Kidney capillary endothelial cell (primary cell): ENCODE measurements around the gene SVEP1.

Experiments used
- DNase-seq: peaks from one replicate; pipeline ENCODE4 v3.0.0-alpha.2; 2018; ENCODE audit warnings: low spot score

SVEP1 gene

DNA sequence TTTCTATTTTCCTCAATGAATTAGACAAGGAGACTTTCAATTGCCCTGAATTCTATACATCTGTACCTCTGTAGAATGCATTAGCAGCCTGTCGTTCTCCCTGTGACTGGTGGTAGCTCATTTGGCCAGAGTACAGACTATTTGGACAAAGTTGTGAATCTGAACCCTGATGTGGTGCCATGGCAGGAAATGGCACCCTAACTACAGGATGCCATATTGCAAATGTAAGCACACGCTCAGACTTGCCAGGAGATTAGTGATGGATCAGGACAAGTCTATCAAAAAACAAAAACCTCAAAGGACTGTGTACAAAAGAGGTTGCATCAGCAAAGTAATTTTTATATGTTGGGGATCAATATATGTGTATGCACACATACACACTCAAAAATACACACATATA is 58.3 kb downstream of the SVEP1 start:
- no peak for DNase-seq

GRCh38 chr9:110520120-110520701 is 59.3 kb downstream of the SVEP1 start:
- DNase-seq = no peak

DNA sequence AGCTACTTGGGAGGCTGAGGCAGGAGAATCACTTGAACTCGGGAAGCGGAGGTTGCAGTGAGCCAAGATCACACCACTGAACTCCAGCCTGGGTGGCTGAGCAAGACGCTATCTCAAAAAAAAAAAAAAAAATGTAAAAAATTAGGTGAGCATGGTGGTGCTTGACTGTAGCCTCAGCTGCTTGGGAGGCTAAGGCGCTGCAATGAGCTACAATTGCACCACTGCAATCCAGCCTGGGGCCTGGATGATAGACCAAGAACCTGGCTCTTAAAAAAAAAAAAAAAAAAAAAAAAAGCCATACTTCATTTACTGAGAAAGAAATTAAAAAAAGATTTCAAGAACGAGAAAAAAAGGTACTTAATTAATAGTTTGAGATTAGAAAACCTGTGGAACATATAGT is 62.1 kb downstream of the SVEP1 start:
- no peak for DNase-seq

DNA sequence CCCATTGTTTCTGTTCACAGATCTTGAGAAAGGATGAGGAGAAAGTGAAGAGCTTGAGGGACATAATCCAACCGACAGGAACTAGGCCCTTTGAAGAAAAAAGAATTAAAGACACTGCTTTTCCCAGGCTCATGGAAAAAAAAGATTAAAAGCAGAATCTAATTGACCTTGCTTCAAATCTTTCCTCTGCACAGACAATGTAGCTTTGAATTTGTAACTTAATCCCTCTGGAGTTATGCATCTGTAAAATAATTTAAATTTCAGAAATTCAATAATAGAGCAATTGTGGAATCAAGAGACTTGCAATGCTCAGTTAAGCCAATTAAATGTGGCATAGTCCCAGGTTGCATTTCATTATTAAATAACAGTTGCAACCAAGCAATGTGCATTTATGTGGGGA is 64.6 kb downstream of the SVEP1 start:
- no peak for DNase-seq

DNA sequence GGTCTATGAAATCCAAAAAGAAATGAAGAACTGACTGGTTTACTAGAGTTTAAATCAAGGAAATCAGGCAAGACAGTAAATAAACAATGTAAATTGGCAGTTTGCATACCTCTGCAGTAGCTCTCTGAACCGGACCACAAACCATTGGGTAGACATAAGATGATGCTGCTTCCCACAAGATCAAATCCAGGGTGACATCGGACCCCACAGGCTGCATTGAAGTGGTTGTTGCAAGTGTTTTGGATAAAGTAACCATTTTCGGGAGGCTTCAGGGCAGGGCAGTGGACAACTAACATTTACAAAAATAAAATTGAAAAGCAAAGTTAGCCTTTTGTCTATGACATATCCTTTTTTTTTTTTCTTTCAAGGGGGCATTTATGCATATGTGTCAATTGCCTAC is 66.7 kb downstream of the SVEP1 start:
- DNase-seq = no peak

- DNase-seq = no peak
Observed at GRCh38 chr9:110509792-110510191, 69.7 kb downstream of the SVEP1 start.

GRCh38 chr9:110502842-110503241 is 76.7 kb downstream of the SVEP1 start:
- no peak for DNase-seq

- DNase-seq = no peak
Observed at GRCh38 chr9:110499608-110500007, 79.9 kb downstream of the SVEP1 start.

DNA sequence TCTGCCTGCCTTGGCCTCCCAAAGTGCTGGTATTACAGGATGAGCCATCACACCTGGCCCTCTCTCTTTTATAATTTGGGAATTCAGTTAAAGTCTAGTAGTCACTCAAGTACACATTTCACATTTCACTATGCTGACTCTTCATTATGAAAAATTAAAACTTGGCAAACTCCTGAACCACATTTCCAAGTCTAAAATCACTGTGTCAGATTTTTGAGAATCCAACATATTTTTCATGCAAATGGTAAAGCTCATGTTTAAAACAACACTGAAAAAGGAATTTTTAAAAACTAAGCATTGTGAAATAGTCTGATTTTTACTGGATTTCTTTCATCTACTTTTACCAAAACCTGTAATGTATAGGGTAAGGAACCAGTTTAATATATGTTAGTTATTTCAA is 92.3 kb downstream of the SVEP1 start:
- DNase-seq = no peak

- DNase-seq = no peak
Observed at GRCh38 chr9:110486218-110486617, 93.3 kb downstream of the SVEP1 start.

- no peak for DNase-seq
Observed at GRCh38 chr9:110479481-110479880, 100.1 kb downstream of the SVEP1 start.

DNA sequence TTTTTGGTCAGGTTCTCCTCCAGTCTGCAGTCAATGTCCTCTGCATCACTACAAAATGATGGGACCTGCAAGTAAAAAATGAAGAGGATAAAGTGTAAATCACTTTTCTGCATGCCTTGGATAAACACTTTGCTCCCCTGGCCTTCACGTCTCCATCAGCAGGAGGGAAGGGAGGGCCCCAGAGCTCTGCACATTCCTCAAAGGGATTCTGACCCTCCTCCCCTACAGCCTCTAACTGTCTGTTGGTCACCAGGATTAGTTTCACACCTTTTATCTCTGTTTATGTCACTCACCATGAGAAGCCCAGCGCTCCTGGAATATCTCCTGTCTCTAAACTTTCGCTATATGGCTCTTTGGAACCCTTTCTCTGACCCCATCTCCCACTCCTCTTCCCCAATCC is 103.3 kb downstream of the SVEP1 start:
- DNase-seq = no peak

DNA sequence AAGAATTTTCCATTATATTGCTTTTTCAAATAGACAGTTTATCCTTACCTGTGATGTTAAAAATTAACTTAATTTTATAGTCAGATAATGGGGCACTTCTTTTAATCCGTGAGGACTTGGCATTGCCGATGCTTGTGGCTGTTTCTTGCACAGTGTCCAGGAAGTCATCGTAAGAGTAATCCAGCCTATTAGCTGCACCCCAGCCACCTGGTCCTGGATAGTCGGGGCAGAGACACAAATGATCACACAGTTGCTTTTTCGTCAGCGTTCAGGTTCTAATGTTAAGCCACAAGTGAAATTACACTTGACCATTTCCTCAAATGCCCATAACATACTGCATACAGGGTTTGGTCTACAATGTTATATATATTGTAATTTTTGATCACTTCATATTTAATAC is 107.4 kb downstream of the SVEP1 start:
- no peak for DNase-seq

DNA sequence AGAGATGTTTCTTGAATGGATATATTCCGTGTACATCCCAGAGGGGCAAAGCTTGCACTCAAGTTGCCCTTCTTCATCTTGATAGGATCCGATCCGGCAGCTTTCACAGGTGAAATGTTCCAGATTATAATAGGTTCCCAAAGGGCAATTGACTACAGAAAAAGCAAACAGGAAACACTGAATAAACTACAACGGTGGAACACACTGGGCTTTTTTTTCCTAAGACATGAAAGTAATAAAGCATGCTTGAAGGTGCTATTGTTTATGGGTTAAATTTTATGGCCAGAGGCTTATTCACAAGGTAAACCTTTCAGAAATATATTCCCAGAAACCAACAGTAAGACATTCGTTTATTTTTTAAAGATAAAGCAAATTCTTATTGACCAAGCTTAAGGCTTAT is 110.6 kb downstream of the SVEP1 start:
- DNase-seq = no peak

- no peak for DNase-seq
Observed at GRCh38 chr9:110465190-110465589, 114.4 kb downstream of the SVEP1 start.

- no peak for DNase-seq
Observed at GRCh38 chr9:110464321-110464720, 115.2 kb downstream of the SVEP1 start.

DNA sequence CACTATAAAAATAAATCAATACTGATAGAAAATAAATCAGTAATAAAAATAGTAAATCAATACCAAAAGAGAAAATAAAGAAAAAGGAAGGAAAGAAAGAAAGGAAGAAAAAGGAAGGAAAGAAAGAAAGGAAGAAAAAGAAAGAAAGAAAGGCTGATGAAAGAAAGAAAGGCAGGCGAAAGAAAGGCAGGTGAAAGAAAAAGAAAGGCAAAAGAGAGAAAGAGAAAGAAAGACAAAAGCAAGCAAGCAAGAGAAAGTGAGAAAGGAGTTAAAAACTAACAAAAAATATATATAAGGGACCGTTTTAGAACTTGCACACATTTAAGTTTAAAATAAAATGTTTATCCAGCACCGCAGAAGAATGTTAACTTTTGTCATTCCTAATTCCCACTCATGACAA is 116.0 kb downstream of the SVEP1 start:
- DNase-seq = no peak

GRCh38 chr9:110457245-110457644 is 122.3 kb downstream of the SVEP1 start:
- no peak for DNase-seq

DNA sequence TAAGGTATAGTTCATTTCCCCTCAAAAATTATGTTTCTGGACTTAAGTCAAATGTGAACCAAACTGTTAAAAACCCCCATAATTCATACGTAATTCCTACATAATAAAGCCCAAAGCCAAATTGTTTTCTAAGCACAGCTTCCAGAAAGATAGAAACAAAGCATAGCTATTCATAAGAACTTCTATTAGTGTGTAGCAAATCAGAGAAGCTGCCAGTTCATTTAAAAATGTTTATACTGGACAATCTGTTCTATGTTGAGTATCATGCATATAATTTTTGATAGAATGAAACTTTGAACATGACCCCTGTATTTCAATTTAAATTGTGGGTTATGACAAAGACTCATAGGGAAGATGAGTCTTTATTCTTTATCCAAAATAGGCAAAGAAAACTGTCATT is 122.9 kb downstream of the SVEP1 start:
- DNase-seq = no peak

DNA sequence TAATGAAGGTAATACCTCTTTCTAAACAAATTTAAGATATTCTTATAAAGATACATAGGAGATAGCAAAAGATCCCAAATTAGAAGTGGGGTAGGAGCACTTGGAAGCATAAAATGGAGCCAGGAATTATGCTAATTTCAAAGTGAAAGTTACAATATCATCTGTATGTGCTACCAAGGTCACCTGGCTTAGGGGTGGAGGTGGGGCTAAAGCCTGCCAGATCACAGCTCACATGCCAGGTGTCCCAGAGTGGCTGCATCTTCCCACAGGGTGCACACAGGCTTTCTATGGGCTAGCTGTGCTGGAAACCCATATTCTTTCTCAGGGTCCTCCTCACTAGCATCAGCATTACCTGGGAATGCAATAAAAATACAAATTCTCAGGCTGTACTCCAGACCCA is 123.7 kb downstream of the SVEP1 start:
- no peak for DNase-seq

DNA sequence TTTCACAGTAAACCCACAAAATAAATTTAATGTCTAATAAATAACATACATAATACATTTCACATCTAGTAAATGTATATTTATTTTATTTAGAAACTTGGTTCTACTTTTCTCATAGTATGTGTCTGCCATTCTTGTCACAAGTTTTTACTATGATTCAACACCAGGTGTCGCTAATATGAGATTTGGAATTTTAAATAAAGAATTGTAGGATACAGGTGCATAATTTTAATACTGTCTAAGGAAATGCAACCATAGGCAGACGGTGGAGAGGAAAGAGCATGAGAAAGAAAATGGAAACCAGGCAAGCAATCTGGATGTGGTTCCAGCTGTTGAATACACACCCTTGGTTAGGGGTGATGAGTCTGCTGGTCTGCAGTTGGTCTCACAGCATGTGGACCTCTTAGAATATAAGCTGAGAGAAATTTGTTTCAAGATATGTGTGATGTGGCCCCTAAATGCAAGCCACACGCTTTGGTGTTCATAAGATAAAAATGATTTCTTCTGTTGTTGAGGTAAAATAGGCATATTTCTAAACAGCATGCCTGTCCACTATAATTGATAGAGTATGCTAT is 127.2 kb downstream of the SVEP1 start:
- DNase-seq = peak; percentile 5

GRCh38 chr9:110451726-110452125 is 127.8 kb downstream of the SVEP1 start:
- no peak for DNase-seq

DNA sequence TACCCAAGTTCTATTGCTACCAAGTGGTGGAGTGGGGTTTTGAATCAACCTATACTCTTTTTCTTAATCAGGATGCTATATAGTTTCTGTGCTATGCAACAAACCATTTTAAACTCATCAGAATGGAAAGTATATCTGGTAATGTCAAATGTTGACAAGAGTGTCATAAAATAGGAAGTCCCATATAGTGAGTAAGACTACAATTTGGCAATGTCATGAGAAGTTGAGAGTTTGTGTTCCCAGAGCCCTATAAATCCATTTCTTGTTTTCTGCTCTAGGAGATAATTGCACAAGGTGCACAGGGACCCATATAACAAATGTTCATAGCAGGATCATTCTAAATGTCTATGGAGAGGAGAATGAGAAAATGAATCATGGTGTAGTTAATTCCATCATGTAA is 132.1 kb downstream of the SVEP1 start:
- no peak for DNase-seq

DNA sequence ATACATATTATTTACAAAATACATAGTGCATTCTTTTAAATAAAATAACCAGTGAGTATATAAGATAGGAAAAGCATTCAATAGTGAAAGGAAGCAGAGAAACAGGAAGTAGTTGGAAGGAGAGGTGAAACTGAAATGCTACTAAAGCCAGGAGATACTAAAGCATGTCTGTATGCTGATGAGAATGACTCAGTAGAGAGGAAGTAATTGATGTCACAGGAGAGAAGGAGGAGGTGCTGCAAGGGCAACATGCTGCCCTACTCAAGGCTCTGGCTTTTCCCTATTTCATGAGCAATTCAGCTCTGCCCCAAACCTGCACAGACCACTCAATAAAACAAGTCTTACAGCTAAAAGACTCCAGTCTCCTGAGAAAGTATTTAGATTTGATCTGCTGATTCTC is 133.4 kb downstream of the SVEP1 start:
- DNase-seq = no peak

- DNase-seq = no peak
Observed at GRCh38 chr9:110444911-110445310, 134.6 kb downstream of the SVEP1 start.
